ENCODE results near the gene STAT3. TPM values are rescaled to one million over a fixed set of nuclear protein-coding genes. Genes with fewer than 3 reads are reported as not detected.

Gene STAT3
- total and polyA plus RNA-seq, 2 donors (not counting 1 experiment from before 2014, with no cell fraction given), result 50.1 to 140 TPM

GRCh38 chr17:42431758-42432161 is 43.5 kb upstream of the STAT3 start:
- H3K4me2 ChIP-seq (replicated peaks; ENCODE audit: low read depth, low read length, poor library complexity, severe bottlenecking), result no peak overlapping the region
- peaks cover 4% of the 10 kb centered on the region for H3K4me1 Mint-ChIP-seq
- no peaks in the 10 kb centered on the region for H3K36me3 ChIP-seq (replicated peaks in 1 of 2; ENCODE audit: control extremely low read depth in 1 of 2, control insufficient read depth in 1 of 2, extremely low read depth in 1 of 2, insufficient read depth in 2 of 2, low read length in 1 of 2)
- TF ChIP-seq EZH2 (IDR thresholded peaks at IDR 0.05; ENCODE audit: borderline replicate concordance, insufficient read depth, low read depth, low read length, poor library complexity, severe bottlenecking) (no peak), CTCF (IDR thresholded peaks at IDR 0.05) (no peak)
- H3K27me3 Mint-ChIP-seq, result peaks cover 6% of the 10 kb centered on the region
- no peak overlapping the region for H2AFZ ChIP-seq (ENCODE audit: insufficient read depth, low read depth, low read length, poor library complexity, severe bottlenecking)
- H3K27ac ChIP-seq (ENCODE audit: low read length in 2 of 2), result no peak overlapping the region
- H3K9me3 ChIP-seq (ENCODE audit: control extremely low read depth in 1 of 3, control insufficient read depth in 2 of 3, insufficient read depth in 1 of 3, low read length in 2 of 3), result no peaks in the 10 kb centered on the region
- DNase-seq (no peak), ATAC-seq (ENCODE audit: low read depth) (no peak)
- H3K4me3 ChIP-seq (ENCODE audit: control extremely low read depth in 1 of 5, extremely low read depth in 1 of 5, insufficient read depth in 1 of 5, low read depth in 2 of 5, low read length in 4 of 5), result no peak overlapping the region
- CTCF ChIA-PET, result interaction anchor here (0.6 to 6.4 kb wide), 9 partner anchors 9 to 120 kb away, joined by 3 to 70 read pairs (median 5); partner anchors contain the start of gene NAGLU
- H3K9me3 Mint-ChIP-seq (ENCODE audit: insufficient read depth), result no peaks in the 10 kb centered on the region
- no peak overlapping the region for H3K4me3 Mint-ChIP-seq
- H3K4me1 ChIP-seq (ENCODE audit: control insufficient read depth in 2 of 2, insufficient read depth in 2 of 2, low read length in 2 of 2), result peaks cover 3 to 5% of the 10 kb centered on the region in 2 donors
- no peak overlapping the region for H3K27ac Mint-ChIP-seq
- no peaks in the 10 kb centered on the region for H3K79me2 ChIP-seq (ENCODE audit: control insufficient read depth, insufficient read depth, low read length)
- POLR2A ChIA-PET, result no interaction called here
- 95% methylated on average over 2 of the region's 3 CpGs for WGBS (ENCODE audit: insufficient coverage)
- H3K27me3 ChIP-seq (replicated peaks in 1 of 4; ENCODE audit: control extremely low read depth in 1 of 4, control insufficient read depth in 3 of 4, insufficient read depth in 4 of 4, low read length in 3 of 4), result peaks cover 0 to 5% (median 2%) of the 10 kb centered on the region in 4 experiments
- intact Hi-C loops (cut with micrococcal nuclease), result no loop called here
- no peak overlapping the region for H3K9ac ChIP-seq (ENCODE audit: low read length)
- no peaks in the 10 kb centered on the region for H4K20me1 ChIP-seq (ENCODE audit: control insufficient read depth, insufficient read depth, low read length, poor library complexity, severe bottlenecking)

GRCh38 chr17:42429726-42430447 is 41.6 kb upstream of the STAT3 start:
- no peak overlapping the region for H3K4me2 ChIP-seq (replicated peaks; ENCODE audit: low read depth, low read length, poor library complexity, severe bottlenecking)
- no peak overlapping the region for H3K27ac Mint-ChIP-seq
- H3K4me3 Mint-ChIP-seq, result no peak overlapping the region
- no peaks in the 10 kb centered on the region for H3K36me3 ChIP-seq (replicated peaks in 1 of 2; ENCODE audit: control extremely low read depth in 1 of 2, control insufficient read depth in 1 of 2, extremely low read depth in 1 of 2, insufficient read depth in 2 of 2, low read length in 1 of 2)
- intact Hi-C loops (cut with micrococcal nuclease), result no loop called here
- no peak overlapping the region for H2AFZ ChIP-seq (ENCODE audit: insufficient read depth, low read depth, low read length, poor library complexity, severe bottlenecking)
- H3K9ac ChIP-seq (ENCODE audit: low read length), result no peak overlapping the region
- H3K27ac ChIP-seq (ENCODE audit: low read length in 2 of 2), result no peak overlapping the region
- peaks cover 3 to 5% of the 10 kb centered on the region in 2 donors for H3K4me1 ChIP-seq (ENCODE audit: control insufficient read depth in 2 of 2, insufficient read depth in 2 of 2, low read length in 2 of 2)
- H3K4me3 ChIP-seq (ENCODE audit: control extremely low read depth in 1 of 5, extremely low read depth in 1 of 5, insufficient read depth in 1 of 5, low read depth in 2 of 5, low read length in 4 of 5), result no peak overlapping the region
- H3K27me3 Mint-ChIP-seq, result peaks cover 7% of the 10 kb centered on the region
- H3K9me3 ChIP-seq (ENCODE audit: control extremely low read depth in 1 of 3, control insufficient read depth in 2 of 3, insufficient read depth in 1 of 3, low read length in 2 of 3), result no peaks in the 10 kb centered on the region
- no peak for ATAC-seq (ENCODE audit: low read depth)
- DNase-seq, result no peak
- TF ChIP-seq CTCF (IDR thresholded peaks at IDR 0.05), result no peak
- TF ChIP-seq EZH2 (IDR thresholded peaks at IDR 0.05; ENCODE audit: borderline replicate concordance, insufficient read depth, low read depth, low read length, poor library complexity, severe bottlenecking), result no peak
- ChIA-PET CTCF (interaction anchor here (0.7 to 6.4 kb wide), 9 partner anchors 8 to 542 kb away, joined by 3 to 70 read pairs (median 6); no protein-coding TSS in a partner anchor), POLR2A (interaction anchor here (0.5 kb wide), 1 partner anchor 283 kb away, joined by 4 read pairs; no protein-coding TSS in a partner anchor)
- WGBS (ENCODE audit: insufficient coverage), result 100% methylated on average over 1 of the region's 3 CpGs
- peaks cover 0 to 11% (median 2%) of the 10 kb centered on the region in 4 experiments for H3K27me3 ChIP-seq (replicated peaks in 1 of 4; ENCODE audit: control extremely low read depth in 1 of 4, control insufficient read depth in 3 of 4, insufficient read depth in 4 of 4, low read length in 3 of 4)
- H3K79me2 ChIP-seq (ENCODE audit: control insufficient read depth, insufficient read depth, low read length), result no peaks in the 10 kb centered on the region
- no peaks in the 10 kb centered on the region for H3K9me3 Mint-ChIP-seq (ENCODE audit: insufficient read depth)
- peaks cover 4% of the 10 kb centered on the region for H3K4me1 Mint-ChIP-seq
- H4K20me1 ChIP-seq (ENCODE audit: control insufficient read depth, insufficient read depth, low read length, poor library complexity, severe bottlenecking), result no peaks in the 10 kb centered on the region

All from B cell (primary cell).